ENCODE data around the gene GNG12.

The GNG12 gene

DNA sequence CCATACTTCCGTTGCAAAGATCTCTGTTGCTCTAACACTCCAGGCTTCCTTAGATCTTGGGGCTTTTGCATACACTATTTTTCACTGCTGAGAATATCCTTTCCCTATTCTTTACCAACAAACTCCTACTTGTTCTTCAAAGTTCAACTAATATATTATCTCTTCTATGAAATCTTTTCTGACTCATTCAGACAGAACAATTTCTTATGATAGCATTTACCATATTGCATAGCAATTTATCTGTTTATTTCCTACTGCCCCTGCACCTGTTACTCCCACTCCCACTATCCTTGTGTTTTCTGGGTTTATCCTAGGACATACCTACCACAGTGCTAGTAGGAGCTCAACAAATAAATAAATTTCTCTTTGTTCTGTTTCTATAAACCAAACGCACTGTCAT is 137.3 kb downstream of the GNG12 start:
- DNase-seq, result no peak

DNA sequence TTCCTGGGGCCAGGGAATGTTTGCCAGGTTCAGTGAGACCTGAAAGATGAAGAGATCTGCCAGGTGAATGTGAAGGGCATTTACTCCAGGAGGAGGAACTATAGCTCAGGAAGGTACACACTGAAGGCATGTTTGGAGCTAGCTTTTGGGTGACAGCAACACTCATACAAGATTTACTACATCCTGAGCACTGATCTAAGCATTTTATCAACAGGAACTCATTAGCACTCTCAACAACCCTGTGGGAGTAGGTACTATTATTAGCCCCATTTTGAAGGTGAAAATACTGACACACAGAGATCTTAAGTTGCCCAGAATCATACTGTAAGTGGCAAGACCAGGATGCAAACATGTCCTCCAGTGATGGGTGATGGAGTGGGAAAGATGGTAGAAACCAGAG is 141.6 kb downstream of the GNG12 start:
- DNase-seq, result no peak

DNA sequence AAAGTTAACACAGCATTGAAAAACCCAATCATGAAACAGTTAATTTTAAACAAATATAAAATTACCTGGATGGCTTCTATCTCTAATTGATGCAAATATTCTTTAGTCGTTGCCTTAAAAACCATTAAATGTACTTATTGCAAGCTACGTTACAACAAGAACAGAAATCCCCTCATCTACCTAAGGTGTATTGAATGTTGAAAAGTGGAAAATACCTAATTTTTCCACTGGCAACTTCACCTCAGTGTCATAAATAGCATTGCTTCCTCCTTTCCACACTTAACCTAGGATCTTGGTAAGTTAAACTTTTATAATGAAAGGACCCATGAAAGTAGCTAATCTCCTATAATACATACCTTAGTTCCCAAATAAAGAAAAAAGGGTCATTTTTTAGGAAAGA is 142.9 kb downstream of the GNG12 start:
- DNase-seq, result no peak

DNA sequence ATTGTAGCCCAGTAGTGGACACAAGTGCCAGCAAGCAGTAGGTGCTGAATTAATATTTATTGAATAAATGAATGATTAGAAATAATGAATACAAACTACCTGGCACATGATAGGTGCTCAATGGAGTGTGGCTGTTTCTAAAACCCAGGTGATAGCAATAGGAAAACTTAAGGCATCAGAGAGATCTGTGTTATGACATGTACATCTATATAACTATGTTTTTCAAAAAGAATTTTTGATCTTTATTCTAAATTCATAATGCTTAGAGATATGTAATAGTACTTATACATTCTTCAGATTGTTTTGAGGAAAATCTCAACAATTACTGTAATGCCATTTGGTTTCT is 143.3 kb downstream of the GNG12 start:
- no peak for DNase-seq

DNA sequence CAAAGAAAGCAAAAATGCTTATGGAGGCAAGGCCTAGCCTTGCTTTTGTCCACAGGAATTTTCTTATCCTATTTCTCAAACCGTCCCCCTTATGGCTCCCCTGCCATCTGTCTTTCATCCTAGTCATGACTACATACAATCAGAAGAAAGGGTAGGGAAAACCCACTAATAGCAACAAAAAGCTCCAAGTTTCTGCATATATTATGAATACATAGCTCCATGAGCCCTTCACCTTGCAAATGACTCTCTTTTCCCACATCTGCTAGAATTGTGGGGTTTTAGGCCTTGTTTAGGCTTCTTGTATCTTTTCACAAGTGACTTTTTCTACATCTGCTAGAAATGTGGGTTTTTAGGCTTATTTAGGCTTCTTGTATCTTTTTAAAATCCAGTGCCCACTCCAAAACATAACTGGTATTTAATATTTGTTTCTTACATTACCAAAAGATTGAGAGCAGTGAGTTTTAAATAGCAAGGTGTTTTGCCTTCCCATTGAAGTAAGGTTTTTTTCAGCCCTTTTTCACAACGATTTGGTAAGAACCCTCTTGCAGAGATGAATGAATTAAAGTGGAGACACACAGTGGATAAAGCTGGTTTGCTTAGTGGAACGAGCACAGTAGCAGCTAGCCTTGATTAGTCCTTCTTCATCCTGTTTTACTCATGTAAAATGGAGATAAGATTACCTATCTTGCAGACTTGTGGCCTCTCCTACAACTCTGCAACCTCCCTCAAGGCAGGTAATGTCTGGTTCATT is 143.8 kb downstream of the GNG12 start:
- no peak for DNase-seq

DNA sequence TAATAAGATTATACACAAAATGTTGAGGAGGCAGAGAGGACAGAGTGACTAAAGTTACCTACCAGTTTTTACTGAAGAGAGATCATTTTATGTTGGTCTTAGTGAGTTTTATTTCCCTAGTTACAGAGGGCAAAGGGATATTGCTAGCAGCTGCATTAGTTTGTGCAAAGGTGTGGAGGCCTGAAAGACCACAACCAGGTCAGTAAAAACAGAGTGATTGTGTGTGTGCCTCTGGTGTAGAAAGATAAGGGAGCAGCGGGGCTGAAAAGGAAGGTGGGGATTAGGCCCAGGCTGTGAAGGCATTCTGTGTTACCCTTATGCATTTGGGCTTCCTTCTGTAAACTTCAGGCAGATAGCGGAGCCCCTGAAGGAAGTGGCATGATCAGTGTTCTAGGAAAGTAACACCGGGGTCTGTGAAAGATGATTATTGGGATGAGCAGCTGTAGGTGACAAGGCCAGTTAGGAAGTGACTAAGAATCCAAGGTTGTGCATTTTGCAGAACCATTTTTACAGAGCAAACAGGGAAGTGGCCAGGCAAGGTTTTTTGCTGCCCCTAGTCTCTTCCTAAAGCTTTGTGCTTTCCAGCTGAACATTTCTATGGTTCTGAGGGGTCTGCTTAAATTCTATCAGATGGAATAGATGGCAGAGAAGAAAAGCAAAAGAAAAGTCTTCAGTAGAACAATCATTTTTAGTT is 144.6 kb downstream of the GNG12 start:
- no peak for DNase-seq

DNA sequence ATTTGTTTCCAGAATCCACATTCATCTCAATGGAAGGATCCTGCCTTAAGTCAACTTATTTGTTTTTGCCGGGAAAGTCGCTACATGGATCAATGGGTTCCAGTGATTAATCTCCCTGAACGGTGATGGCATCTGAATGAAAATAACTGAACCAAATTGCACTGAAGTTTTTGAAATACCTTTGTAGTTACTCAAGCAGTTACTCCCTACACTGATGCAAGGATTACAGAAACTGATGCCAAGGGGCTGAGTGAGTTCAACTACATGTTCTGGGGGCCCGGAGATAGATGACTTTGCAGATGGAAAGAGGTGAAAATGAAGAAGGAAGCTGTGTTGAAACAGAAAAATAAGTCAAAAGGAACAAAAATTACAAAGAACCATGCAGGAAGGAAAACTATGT is 145.6 kb downstream of the GNG12 start:
- DNase-seq, result no peak

DNA sequence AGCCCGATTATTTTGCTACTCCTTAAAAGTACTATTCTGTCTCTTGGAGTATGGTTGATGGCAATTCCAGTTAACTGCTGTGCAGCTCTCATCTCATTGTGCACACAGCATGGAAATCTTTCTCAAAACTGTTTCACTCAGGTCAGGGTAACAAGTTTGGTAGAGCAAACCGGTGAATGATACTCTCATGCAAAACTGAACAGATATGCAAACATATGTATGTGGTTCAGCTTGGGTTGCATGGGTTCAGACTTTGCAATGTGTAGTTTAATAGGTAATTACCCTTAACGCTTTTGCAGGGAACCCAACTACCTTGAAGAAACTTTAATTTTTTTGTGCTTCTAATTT is 146.1 kb downstream of the GNG12 start:
- no peak for DNase-seq

DNA sequence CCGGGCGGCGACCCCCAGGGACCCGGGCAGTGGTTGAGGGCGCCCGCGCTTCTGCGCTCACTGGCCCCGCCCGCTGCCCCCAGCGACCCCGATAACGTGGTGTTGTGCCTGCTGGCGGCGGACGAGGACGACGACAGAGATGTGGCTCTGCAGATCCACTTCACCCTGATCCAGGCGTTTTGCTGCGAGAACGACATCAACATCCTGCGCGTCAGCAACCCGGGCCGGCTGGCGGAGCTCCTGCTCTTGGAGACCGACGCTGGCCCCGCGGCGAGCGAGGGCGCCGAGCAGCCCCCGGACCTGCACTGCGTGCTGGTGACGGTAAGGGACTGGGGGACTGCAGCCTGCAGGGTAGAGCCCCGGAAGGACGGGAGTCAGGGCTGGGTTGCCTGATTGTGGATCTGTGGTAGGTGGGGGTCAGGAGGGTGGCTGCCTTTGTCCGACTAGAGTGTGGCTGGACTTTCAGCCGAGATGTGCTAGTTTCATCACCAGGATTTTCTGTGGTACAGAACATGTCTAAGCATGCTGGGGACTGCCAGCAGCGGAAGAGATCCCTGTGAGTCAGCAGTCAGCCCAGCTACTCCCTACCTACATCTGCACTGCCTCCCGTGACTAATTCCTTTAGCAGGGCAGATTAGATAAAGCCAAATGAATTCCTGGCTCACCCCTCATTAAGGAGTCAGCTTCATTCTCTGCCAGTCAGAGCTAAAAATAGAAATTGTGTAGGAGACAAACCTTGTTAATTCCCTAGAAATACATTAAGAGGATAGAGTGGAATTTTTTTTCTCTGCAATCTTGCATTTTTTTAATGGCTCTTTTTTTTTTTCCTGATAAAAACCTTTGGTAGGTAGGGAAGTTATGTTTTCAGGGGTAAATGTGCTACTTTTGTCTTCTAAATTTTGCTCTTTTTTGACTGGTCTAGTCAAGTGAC is 146.7 kb downstream of the GNG12 start:
- DNase-seq, result peak; percentile 75

DNA sequence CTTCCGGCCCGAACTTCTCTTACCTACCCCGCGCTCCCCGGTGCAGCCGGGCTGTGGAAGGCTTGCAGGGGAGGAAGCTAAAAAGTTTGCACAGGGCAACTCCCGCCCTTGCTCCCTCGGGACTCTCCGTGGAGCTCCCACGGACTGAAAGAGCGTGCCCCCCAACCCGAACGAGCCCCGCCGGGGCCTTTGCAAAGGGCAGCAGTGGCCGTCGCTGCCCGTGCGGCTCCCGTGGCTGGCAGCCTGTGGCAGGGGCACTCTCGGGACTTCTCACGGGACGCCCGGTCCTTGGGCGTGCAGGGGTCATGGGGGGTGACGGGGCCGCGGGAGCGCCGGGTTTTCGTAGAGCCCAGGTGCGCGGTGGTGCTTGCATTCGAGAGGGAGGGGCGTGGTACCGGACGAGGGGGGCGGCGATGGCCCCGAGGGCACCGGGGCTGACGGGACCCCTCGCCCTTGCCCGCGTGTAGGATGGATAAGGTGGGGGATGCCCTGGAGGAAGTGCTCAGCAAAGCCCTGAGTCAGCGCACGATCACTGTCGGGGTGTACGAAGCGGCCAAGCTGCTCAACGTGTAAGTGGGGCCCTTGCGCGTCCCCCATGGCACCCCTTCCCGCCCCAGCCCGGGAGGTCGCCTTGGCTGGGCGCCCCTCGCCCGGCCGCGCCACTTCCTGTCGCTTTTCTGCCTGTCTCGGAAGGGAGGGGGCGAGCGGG is 147.6 kb downstream of the GNG12 start:
- peak; percentile 30 for DNase-seq

DNA sequence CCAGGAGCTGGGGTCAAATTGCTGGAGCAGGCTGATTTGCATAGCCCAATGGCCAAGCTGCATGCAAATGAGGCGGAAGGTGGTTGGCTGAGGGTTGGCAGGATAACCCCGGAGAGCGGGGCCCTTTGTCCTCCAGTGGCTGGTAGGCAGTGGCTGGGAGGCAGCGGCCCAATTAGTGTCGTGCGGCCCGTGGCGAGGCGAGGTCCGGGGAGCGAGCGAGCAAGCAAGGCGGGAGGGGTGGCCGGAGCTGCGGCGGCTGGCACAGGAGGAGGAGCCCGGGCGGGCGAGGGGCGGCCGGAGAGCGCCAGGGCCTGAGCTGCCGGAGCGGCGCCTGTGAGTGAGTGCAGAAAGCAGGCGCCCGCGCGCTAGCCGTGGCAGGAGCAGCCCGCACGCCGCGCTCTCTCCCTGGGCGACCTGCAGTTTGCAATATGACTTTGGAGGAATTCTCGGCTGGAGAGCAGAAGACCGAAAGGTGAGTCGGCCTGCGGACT is 148.2 kb downstream of the GNG12 start, which contains the start of gene GADD45A:
Gene GADD45A (plus strand): TSS at position 135 of the 491 bp plus-strand sequence. CDS start 294 bp downstream, at position 429.
- peak; percentile 99 for DNase-seq

DNA sequence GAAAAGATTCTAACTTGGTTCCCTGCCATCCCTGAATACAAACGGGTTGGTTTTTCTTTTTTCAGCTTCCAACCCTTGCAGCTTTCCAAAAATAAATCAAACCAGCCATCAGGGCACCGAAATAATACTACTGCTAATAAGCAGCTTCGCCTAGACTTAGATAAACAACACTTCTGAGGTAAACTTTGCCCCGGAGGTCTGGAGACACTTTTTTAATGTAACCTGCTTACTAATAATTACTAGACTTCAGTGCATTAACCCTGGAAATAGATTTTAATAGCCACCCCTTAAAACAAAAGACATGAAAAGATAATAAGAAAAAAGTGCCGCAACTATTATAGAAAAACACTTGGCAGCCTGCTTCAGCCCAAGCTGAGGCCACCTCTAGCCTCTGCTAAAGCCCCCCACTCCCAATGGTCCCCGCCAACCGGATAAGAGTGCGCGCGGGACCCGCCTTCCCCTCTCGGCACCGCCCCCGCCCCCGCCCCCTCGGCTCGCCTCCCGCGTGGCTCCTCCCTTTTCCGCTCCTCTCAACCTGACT is 148.7 kb downstream of the GNG12 start:
- DNase-seq, result no peak

DNA sequence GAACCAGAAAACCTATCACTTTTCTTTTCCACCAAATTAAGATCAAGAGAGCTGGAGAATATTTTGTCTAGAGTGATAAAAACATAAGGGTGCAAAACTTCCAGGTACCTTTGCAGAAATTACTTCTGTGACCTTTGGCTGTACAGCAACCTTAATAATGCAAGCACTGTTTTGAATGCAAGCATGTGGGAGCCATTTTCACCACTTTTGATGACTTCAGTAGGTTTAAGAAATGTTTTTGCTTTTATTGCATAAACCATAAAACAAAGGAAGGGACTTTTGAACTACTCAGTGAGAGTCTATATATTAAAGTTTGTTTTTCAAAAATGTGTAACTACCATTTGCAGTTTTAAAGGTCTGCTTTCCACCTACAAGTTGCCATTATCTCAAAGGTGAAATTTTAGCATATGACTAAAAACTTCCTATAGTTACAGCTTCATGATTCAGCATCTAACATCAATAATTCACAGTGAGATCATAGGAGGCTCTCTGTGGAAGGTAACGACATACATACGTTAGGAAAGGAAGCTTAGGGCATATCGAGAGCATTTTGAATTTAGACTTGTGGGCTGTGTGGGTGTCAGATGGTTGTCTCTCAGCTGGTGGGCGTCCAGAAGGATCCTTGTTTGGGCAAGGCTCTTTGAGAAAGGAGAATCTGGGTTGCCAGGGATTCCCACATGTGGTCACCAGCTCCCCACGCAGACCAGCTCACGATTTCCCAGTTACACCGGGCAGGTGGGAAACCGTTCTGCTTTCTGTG is 149.3 kb downstream of the GNG12 start:
- DNase-seq, result no peak

DNA sequence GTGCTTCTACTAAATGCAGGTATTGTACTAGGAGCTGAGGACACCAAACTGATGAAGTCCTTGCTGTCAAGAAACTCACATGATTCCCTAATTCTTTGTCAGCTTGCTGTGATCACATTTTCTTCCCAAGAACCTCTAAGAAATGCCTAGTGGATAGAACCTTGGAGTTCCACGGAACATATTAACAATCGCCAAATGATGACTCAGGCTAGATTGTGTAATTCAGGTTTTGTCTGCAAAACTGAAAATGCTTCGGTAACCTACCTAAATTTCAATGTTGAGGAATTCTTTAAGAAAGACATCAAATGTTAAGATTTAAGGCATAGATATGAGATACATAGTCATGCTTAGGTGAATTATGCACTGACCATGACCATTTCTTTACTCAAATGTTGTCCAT is 150.0 kb downstream of the GNG12 start:
- no peak for DNase-seq

DNA sequence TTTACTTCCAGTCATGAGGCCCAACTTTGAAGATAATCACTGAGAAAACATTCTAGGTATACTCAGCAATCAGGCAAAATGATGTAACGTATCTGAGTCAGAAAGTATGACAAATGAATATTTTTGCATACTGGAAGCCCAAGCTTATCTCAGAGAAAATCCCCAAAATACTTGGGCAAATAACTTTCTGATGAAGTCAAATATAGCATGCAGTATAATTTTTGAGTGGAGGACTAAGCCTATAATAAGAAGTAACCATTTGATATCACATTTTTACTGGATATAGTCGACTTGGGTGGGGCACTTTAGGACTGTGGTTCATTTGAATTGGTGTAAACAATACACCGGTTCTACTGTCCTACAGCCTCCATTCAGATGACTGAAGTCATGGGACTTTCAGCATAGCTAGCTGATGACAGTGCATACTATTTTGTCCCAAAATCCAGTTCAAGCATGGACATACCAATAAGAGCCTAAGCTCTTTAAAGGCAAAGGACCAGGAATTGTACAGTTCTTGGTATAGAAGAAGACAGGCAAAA is 150.5 kb downstream of the GNG12 start:
- DNase-seq, result no peak

DNA sequence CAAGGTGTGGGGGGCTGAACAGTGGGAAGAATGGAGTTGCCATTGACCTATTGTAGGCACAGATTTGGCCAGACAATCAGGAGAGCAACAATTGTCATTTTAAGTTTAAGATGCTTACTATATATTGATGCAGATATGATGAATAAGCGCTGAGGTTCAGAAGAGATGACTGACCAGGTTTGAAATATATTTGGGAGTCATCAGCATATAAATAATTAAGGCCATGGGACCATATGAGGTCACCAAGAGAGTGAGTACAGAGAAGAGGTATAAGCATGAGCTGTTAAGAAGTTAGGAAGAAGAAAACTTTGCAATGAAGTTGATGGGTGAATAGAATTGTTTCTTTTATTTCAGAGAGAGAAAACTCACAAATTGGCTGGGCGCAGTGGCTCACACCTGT is 152.8 kb downstream of the GNG12 start:
- DNase-seq, result no peak

DNA sequence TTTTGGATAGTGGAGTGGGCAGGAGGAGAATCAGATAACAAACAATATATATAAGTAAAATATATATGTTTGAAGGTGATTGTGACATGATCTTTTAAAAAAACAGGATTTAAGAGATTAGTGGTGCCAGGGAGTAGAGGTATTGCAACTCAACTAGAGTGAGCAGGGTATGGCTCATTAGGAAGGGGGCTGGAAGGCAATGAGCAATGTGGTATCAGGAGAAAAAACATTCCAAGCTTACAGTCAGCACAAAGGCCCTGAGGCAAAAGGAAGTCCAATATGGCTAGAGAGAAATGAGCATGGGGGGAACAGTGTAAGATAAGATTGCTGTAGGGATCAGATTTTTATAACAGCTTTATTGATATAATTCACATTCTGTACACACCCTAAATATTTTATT is 153.6 kb downstream of the GNG12 start:
- no peak for DNase-seq

DNA sequence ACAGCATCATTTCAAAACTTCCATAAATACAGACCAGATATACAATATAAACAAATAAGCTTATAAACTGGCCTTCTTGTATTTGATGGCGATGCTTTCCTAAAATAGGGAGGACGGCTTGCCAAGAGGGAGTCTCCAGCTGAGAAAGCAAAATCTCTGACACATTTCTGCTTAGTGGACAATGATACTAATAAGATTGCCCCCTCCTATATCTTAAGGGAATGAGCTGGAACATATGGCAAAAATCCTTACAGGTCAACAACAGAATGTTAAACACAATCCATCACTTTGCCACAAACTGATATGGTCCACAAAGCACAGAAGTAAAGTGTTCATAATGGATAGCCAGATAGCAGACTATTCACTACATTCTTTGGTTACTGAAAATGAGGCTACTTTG is 155.3 kb downstream of the GNG12 start:
- no peak for DNase-seq

DNA sequence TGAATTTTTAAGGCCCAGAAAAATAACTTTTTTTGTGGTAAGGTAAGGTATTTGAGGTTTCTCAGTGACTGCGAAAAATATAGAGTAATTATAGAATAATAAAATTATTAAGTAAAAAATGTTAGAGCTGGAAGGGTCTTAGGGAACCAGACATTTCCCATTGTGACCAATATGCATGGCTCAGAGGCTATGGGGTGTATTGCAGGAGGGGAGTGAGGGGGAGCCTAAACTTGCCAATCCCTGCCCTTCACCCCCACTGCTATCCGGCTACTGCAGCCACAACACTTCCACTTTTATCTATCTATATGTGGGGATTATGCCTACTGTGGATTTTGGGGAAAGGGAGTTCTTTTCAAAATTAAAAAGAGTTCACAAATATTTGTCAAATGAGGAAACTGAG is 155.9 kb downstream of the GNG12 start:
- no peak for DNase-seq

DNA sequence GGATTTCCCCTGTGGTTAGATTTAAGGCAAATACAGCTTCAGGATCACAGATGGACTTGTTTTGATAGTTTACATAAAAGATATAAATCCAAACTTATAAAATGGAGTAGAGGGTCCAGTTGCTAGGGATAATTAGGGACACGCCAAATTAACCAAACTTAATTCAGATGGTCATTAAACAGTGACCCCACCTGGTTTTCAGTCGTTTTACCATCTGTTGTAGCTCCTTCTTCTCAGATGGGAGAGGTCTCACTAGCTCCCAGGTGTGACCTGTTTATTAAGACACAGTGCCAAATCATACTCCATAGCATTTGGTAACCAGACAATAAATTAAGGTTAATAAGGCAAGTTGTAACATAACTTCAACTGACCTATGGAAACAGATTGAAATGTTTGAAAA is 156.3 kb downstream of the GNG12 start:
- DNase-seq, result no peak

DNA sequence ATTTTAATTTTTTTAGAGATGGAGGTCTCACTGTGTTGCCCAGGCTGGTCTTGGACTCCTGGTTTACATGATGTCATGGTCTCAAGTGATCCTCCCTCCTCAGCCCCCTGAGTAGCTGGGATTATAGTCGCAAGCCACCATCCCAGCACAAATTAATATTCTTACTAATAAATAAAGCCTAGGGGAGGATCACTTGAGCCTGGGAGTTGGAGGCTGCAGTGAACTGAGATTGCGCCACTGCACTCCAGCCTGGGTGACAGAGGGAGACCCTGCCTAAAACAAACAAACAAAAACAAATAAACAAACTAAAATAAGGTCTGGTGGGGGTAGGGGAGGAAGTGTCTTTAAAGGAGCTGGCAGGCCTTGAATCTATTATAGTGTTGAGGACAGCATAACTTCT is 157.0 kb downstream of the GNG12 start:
- DNase-seq, result no peak

DNA sequence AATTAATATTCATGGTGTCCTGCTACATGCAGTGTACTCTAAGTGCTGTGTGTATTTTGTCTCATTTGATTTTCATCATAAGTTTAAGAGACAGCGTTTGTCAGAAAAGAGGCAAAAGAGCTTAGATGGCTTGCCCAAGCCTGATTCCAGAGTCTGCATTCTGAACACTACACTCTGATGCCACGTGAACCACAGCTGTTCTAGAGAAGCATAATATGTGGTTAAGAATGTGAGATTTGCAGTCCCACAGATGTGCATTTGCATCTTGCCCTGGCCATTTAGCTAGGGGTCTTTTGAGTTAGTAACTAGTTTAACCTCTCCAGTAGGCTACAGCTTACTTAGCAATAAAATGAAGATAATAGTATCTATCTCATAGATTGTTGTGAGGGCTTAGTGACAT is 157.5 kb downstream of the GNG12 start:
- DNase-seq, result no peak
